ENCODE results near the gene OR10G8.

Gene OR10G8

DNA sequence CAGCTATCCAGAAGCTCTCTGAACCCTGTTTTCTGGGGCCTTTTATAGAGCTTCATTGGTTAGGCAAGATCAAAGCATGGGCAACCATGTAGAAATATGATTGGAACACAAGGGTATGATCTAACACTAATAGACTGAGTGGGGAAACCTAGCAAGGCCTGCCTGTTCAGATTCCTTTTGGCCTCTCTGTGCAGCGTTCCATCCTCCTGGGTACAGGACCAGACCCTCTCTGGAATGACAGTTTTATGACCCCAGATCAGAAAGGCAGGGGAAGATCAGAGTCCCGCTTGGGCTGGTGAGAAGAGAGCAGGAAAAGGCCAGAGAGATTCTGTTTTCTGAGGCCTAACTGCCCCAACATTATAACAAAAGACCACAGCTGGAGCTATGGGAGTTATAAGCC lies 52.0 kb downstream of the OR10G8 start:
- Histone ChIP-seq H3K36me3 (ENCODE audit: insufficient read depth, insufficient read length, low read length) (no peaks in the 10 kb centered on the region), H3K4me3 (ENCODE audit: insufficient read length, low read depth) (no peak overlapping the region), H3K9ac (ENCODE audit: insufficient read length, low read depth) (no peak overlapping the region), H3K4me1 (ENCODE audit: insufficient read depth, insufficient read length) (no peaks in the 10 kb centered on the region), H3K9me3 (ENCODE audit: insufficient read depth, low read length) (no peaks in the 10 kb centered on the region), H3K27me3 (ENCODE audit: insufficient read depth, insufficient read length) (no peaks in the 10 kb centered on the region)
- TF ChIP-seq ZNF274 (IDR thresholded peaks at IDR 0.05; ENCODE audit: low read depth, low read length) (no peak), YY1 (IDR thresholded peaks at IDR 0.05; ENCODE audit: insufficient read depth, insufficient read length) (no peak), SUZ12 (IDR thresholded peaks at IDR 0.05; ENCODE audit: extremely low read depth, insufficient read depth, insufficient read length) (no peak)
- DNase-seq (ENCODE audit: low read depth, low spot score) = no peak

DNA sequence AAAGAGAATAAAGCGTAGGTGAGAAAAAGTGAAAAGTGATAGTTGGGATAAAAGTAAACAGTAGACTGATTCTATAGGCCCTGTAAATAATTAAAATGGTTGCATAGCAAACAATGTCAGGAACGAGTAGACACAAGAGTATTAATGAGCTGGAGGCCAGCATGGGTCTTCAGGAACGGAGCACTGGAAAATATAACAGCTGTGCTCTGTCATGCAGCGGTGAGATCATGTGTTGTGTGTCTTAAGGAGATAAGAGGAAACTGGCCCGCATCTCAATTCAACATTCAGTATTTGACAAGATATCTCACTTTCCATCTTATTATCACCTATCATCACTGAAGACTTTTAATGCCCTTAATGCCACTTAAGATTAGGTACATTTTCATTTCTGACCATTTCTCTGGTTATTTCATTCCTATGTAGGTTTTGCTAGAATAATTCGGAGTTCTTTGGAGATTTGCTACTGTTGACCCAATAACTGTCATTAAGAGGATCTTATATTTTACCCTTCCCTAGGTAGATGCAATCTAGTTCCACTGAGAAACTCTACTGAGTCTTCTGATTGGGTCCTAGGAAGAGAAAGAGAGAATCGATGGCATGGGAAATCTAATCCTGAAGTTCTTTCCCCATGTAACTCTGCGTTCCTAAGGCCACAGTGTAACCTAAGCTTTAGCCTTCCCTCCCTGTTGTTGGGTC lies 53.2 kb downstream of the OR10G8 start:
- Histone ChIP-seq H3K4me1 (ENCODE audit: insufficient read depth, insufficient read length) (no peaks in the 10 kb centered on the region), H3K9me3 (ENCODE audit: insufficient read depth, low read length) (no peaks in the 10 kb centered on the region), H3K4me3 (ENCODE audit: insufficient read length, low read depth) (no peak overlapping the region), H3K36me3 (ENCODE audit: insufficient read depth, insufficient read length, low read length) (no peaks in the 10 kb centered on the region), H3K9ac (ENCODE audit: insufficient read length, low read depth) (no peak overlapping the region), H3K27me3 (ENCODE audit: insufficient read depth, insufficient read length) (no peaks in the 10 kb centered on the region)
- TF ChIP-seq ZNF274 (IDR thresholded peaks at IDR 0.05; ENCODE audit: low read depth, low read length) = no peak
- TF ChIP-seq YY1 (IDR thresholded peaks at IDR 0.05; ENCODE audit: insufficient read depth, insufficient read length) = no peak
- no peak for TF ChIP-seq SUZ12 (IDR thresholded peaks at IDR 0.05; ENCODE audit: extremely low read depth, insufficient read depth, insufficient read length)
- no peak for DNase-seq (ENCODE audit: low read depth, low spot score)
